Measurements from ENCODE around the gene TEK.
"Not testable (repeated sequence)": the region's sequence is repeated elsewhere in the genome, so short reads cannot be mapped to it uniquely, and the experiment has no call there.

Gene TEK

DNA sequence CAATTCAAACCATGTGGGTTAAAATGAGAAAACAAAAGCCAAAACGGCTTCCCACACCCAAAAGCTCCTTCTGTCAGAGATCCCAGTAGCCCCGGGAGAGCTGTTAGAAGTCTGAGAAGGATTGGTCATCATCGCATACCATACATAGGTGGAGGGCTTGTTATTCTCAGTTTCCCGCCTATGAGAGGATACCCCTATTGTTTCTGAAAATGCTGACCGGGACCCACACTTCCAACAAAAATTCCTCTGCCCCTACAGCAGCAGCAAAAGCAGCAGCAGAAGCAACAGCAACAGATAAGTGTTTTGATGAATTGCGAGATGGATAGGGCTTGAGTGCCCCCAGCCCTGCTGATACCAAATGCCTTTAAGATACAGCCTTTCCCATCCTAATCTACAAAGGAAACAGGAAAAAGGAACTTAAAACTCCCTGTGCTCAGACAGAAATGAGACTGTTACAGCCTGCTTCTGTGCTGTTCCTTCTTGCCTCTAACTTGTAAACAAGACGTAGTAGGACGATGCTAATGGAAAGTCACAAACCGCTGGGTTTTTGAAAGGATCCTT lies at the start of gene TEK:
TEK (plus strand) TSS at position 245 of the 561 bp plus-strand sequence. CDS start 366 bp downstream, outside the sequence.
- H3K27ac Mint-ChIP-seq, result no peak within 1 kb of the TSS
- peaks cover 0 to 7% of the 10 kb centered on the region in 2 donors for H3K9me3 Mint-ChIP-seq
- H3K4me1 Mint-ChIP-seq, result no peaks in the 10 kb centered on the region
- no peak for DNase-seq
- H3K4me3 Mint-ChIP-seq, result no peak within 1 kb of the TSS
- no peak for ATAC-seq
- H3K27me3 Mint-ChIP-seq, result peaks cover 12% of the 10 kb centered on the region

- H3K9me3 Mint-ChIP-seq, result no peaks in the 10 kb centered on the region
- H3K4me3 Mint-ChIP-seq, result no peak overlapping the region
- no peaks in the 10 kb centered on the region for H3K4me1 Mint-ChIP-seq
- H3K27ac Mint-ChIP-seq, result no peak overlapping the region
- H3K27me3 Mint-ChIP-seq, result no peaks in the 10 kb centered on the region
- ATAC-seq (no peak), DNase-seq (no peak)
Measured at GRCh38 chr9:27059412-27059811, 49.6 kb upstream of the TEK start.

GRCh38 chr9:27059907-27060306 lies 49.1 kb upstream of the TEK start:
- Mint-ChIP-seq H3K4me1 (no peaks in the 10 kb centered on the region), H3K27me3 (no peaks in the 10 kb centered on the region), H3K4me3 (no peak overlapping the region), H3K27ac (no peak overlapping the region), H3K9me3 (no peaks in the 10 kb centered on the region)
- no peak for DNase-seq
- no peak for ATAC-seq

- Mint-ChIP-seq H3K27me3 (no peaks in the 10 kb centered on the region), H3K9me3 (no peaks in the 10 kb centered on the region), H3K4me1 (no peaks in the 10 kb centered on the region), H3K27ac (no peak overlapping the region), H3K4me3 (no peak overlapping the region)
- DNase-seq (no peak), ATAC-seq (no peak)
Measured at GRCh38 chr9:27065288-27065687, 43.7 kb upstream of the TEK start.

DNA sequence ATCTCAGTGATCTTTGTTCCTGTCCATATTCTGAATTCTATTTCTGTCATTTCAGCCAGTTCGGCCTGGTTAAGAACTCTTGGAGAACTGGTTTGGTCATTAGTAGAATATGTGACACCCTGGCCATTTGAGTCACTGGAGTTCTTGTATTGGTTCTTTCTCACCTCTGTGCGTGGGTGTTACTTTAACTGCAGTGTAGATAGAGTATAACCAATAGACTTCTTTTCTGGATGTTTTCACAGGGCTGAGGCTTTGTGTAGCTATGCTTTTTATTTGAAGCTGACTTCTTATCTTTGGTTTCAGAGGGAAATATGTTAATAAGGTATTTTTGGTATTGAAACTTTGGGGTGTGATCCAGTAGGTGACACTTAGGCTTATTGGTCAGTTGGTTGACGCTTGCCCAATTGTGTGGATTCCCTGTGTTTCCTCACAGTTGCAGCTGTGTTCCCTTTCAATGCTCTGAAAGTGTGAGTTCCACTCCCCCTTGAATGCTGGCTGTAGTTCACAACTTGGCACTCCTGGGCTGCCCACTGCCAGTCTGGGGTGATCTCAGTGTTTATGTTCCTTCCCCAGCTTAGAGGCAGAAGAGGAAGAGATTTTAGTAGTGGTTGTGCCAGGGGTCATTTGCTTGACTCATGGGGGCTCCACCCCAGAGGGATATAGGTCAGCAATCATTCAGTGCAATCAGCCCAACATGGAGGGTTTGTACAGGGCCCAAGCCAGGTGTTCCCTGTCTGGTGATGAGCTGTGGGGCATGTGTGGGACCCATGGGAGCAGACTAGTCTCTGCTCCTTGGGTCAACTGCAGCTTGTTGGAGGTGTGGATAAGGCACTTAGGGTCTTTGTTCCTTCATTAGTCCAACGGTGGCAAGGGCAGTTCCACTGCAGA lies 34.9 kb upstream of the TEK start:
- ATAC-seq (no peak), DNase-seq (no peak)
- Mint-ChIP-seq H3K9me3 (peaks cover 0 to 11% of the 10 kb centered on the region in 2 donors), H3K4me3 (no peak overlapping the region), H3K27me3 (no peaks in the 10 kb centered on the region), H3K27ac (no peak overlapping the region), H3K4me1 (no peaks in the 10 kb centered on the region)

DNA sequence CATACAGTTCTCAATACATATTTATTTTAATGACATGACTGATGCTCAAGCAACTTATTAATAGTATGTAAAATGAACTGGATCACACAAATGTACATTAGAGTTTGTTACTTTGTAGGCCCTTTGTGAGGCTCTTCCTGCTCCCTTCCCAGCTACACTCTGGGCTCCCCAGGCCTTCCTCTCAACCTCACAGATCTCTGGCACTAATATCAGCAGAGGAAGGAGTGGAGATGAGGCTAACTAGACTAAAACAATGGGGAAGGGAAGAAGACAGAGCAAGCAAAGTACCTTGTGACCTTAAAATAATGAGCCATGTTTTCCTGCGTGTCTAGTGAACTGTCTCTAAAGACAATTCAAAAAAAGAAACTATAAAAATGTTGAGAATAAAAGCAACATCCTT lies 30.3 kb upstream of the TEK start:
- no peak overlapping the region for H3K4me3 Mint-ChIP-seq
- no peak for ATAC-seq
- DNase-seq, result no peak
- H3K27ac Mint-ChIP-seq, result no peak overlapping the region
- no peaks in the 10 kb centered on the region for H3K27me3 Mint-ChIP-seq
- no peaks in the 10 kb centered on the region for H3K4me1 Mint-ChIP-seq
- peaks cover 0 to 5% of the 10 kb centered on the region in 2 donors for H3K9me3 Mint-ChIP-seq

GRCh38 chr9:27085456-27085855 lies 23.6 kb upstream of the TEK start:
- ATAC-seq, result no peak
- Mint-ChIP-seq H3K4me1 (no peaks in the 10 kb centered on the region), H3K27ac (no peak overlapping the region), H3K9me3 (no peaks in the 10 kb centered on the region), H3K4me3 (no peak overlapping the region), H3K27me3 (no peaks in the 10 kb centered on the region)
- no peak for DNase-seq

- H3K27ac Mint-ChIP-seq, result no peak overlapping the region
- H3K27me3 Mint-ChIP-seq, result no peaks in the 10 kb centered on the region
- no peaks in the 10 kb centered on the region for H3K9me3 Mint-ChIP-seq
- no peak overlapping the region for H3K4me3 Mint-ChIP-seq
- no peak for ATAC-seq
- no peaks in the 10 kb centered on the region for H3K4me1 Mint-ChIP-seq
- no peak for DNase-seq
Measured at GRCh38 chr9:27086818-27087680, 22.0 kb upstream of the TEK start.

DNA sequence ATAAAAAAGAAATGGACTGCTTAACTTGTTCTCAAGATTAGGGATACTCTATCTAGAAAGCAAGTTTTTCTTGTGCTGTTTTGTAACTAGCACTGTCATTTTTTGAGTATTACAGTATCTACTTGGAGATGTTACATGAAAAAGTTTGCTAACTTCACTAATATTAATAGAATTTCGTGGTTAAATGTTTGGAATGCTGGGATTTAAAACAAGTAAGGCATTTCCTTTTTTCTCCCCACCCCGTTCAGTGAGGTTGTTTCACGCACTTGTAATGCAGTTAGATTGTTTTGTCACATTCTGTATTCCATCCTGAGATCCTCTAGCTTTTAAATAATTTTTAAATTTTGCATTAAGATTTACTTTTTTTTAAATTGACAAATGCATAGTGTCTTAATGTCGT lies 20.0 kb upstream of the TEK start:
- ATAC-seq (no peak), DNase-seq (no peak)
- Mint-ChIP-seq H3K4me1 (peaks cover 8% of the 10 kb centered on the region), H3K27ac (no peak overlapping the region), H3K27me3 (peaks cover 5% of the 10 kb centered on the region), H3K9me3 (no peaks in the 10 kb centered on the region), H3K4me3 (no peak overlapping the region)

GRCh38 chr9:27089706-27090105 lies 19.3 kb upstream of the TEK start:
- H3K27me3 Mint-ChIP-seq, result peaks cover 5% of the 10 kb centered on the region
- no peak overlapping the region for H3K27ac Mint-ChIP-seq
- H3K4me3 Mint-ChIP-seq, result no peak overlapping the region
- no peak for ATAC-seq
- DNase-seq, result no peak
- no peaks in the 10 kb centered on the region for H3K9me3 Mint-ChIP-seq
- H3K4me1 Mint-ChIP-seq, result peaks cover 8% of the 10 kb centered on the region

DNA sequence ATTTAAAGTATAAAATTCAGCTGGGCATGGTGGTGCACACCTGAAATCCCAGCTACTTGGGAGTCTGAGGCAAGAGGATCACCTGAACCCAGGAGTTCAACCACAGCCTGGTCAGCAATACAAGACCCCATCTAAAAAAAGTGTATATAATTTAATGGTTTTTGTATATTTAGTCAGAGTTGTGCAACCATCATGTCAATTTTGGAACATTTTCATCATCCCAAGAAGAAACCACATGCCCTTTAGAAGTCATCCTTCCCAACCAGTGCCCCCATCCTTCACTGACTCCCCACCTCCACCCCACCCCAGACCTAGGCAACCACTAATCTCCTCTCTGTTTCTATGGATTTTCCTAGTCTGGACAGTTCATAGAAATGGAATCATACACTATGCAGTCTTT lies 18.8 kb upstream of the TEK start:
- no peak overlapping the region for H3K27ac Mint-ChIP-seq
- peaks cover 8% of the 10 kb centered on the region for H3K4me1 Mint-ChIP-seq
- H3K27me3 Mint-ChIP-seq, result peaks cover 5% of the 10 kb centered on the region
- no peaks in the 10 kb centered on the region for H3K9me3 Mint-ChIP-seq
- no peak overlapping the region for H3K4me3 Mint-ChIP-seq
- ATAC-seq, result no peak
- DNase-seq, result no peak

- DNase-seq, result no peak
- Mint-ChIP-seq H3K4me1 (peaks cover 8% of the 10 kb centered on the region), H3K27me3 (peaks cover 5% of the 10 kb centered on the region), H3K4me3 (no peak overlapping the region), H3K27ac (no peak overlapping the region), H3K9me3 (no peaks in the 10 kb centered on the region)
- ATAC-seq, result no peak
Measured at GRCh38 chr9:27090711-27091110, 18.3 kb upstream of the TEK start.

DNA sequence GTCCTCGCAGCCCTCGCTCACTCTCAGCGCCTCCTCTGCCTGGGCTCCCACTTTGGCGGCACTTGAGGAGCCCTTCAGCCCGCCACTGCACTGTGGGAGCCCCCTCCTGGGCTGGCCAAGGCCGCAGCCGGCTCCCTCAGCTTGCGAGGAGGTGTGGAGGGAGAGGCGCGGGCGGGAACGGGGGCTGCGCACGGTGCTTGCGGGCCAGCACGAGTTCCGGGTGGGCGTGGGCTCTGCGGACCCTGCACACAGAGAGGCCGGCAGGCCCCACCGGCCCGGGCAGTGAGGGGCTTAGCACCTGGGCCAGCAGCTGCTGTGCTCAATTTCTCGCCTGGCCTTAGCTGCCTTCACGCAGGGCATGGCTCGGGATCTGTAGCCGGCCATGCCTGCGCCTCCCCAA lies 16.5 kb upstream of the TEK start:
- not testable (repeated sequence) for H3K27ac Mint-ChIP-seq, H3K4me3 Mint-ChIP-seq, ATAC-seq, H3K27me3 Mint-ChIP-seq, H3K9me3 Mint-ChIP-seq, H3K4me1 Mint-ChIP-seq, DNase-seq

DNA sequence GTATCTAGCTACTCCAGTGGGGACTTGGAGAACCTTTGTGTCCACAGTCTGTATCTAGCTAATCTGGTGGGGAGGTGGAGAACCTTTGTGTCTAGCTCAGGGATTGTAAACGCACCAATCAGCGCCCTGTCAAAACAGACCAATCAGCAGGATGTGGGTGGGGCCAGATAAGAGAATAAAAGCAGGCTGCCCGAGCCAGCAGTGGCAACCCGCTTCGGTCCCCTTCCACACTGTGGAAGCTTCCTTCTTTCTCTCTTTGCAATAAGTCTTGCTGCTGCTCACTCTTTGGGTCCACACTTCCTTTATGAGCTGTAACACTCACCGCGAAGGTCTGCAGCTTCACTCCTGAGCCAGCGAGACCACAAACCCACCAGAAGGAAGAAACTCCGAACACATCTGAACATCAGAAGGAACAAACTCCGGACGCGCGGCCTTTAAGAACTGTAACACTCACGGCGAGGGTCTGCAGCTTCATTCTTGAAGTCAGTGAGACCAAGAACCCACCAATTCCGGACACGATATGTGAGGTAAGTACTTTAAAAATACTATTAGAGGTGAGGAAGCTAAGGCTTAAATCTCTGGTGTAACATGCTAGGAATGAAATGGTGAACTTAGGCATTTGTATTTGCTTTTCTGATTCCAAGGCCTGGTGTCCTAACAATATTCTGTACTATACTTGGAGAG lies 15.5 kb upstream of the TEK start:
- H3K27ac Mint-ChIP-seq, H3K9me3 Mint-ChIP-seq, ATAC-seq, H3K4me1 Mint-ChIP-seq, H3K27me3 Mint-ChIP-seq: not testable (repeated sequence)
- peak in 1 of 2 donors; percentile 2 for DNase-seq
- H3K4me3 Mint-ChIP-seq, result peak overlapping the region; percentile 17 to 50

GRCh38 chr9:27094640-27095298 lies 14.3 kb upstream of the TEK start:
- Mint-ChIP-seq H3K27ac (no peak overlapping the region), H3K4me1 (peaks cover 8% of the 10 kb centered on the region), H3K4me3 (no peak overlapping the region), H3K9me3 (peaks cover 6% of the 10 kb centered on the region in 2 donors), H3K27me3 (peaks cover 5% of the 10 kb centered on the region)
- no peak for ATAC-seq
- no peak for DNase-seq
